Left colon (tissue), 2 donors: ENCODE results near the gene C1orf210. TPM values are rescaled to one million over a fixed set of nuclear protein-coding genes. Genes with fewer than 3 reads are reported as not detected.

Source experiments
- ATAC-seq: fragments of 200-7000 bp; cut with Tn5 transposase; one replicate; pipeline ENCODE4 v1.9.1; 2020; ENCODE audit warnings: mild to moderate bottlenecking, moderate library complexity
- DNase-seq, 2 donors: peaks; one replicate each; pipeline ENCODE4 v3.0.0-alpha.2; 2020
- intact Hi-C, 2 donors: fragments of 100-400 bp; cut with DNase I in 1 of 2; cut with micrococcal nuclease in 1 of 2; formaldehyde crosslinking; loops; one replicate each; pipeline versions ENCODE4 v1.11.2 to v1.14.0; 2022; cut with DNase I, micrococcal nuclease
- total RNA-seq, 2 donors: library from RNA; stranded (reverse); fragmentation: NEBNext Ultra II Directional; extraction: Animal tissue kit (Norgen Biotek cat#: 25700); gene quantifications; one replicate each; pipeline ENCODE4 v1.2.1, GENCODE V29; 2021
- donor health status: DM: no; HTN: no; CAD: no.
- donor health status: DM: yes; HTN: yes; CAD: no.

C1orf210 gene
- total RNA-seq, 2 donors from 2014 or later: 76.9 to 97.8 TPM

GRCh38 chr1:43279666-43280065 lies 5.7 kb downstream of the C1orf210 start:
- DNase-seq (no peak), ATAC-seq (no peak)
- intact Hi-C loops: no loop called here

DNA sequence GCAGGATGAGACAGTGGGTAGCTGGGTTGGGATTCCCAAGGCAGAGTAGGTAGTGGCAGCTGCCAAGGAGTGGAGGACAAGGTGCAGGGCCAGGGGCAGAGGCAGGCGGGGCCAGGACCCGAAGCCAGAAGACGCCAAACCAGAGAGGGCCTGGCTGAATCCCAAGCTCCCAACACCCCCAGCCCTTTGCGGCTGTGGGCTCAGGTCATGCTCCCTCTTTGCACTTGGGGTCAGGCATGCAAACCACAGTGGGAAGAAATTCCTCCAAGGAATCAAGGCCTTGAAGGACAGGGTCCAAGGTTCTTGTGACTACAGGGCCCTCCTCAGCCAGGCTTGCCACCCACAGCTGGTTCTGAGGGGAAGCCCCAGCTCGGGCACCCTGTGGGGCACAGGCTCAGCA lies 6.2 kb downstream of the C1orf210 start:
- DNase-seq (no peak), ATAC-seq (no peak)
- intact Hi-C loops: no loop called here

- DNase-seq: peak in 1 of 2 donors; percentile 4
- peak; percentile 64 for ATAC-seq
- intact Hi-C loops: no loop called here
Measured at GRCh38 chr1:43277116-43277876, 8.1 kb downstream of the C1orf210 start.

GRCh38 chr1:43276673-43277072 lies 8.7 kb downstream of the C1orf210 start:
- DNase-seq (no peak), ATAC-seq (no peak)
- intact Hi-C loops: no loop called here

DNA sequence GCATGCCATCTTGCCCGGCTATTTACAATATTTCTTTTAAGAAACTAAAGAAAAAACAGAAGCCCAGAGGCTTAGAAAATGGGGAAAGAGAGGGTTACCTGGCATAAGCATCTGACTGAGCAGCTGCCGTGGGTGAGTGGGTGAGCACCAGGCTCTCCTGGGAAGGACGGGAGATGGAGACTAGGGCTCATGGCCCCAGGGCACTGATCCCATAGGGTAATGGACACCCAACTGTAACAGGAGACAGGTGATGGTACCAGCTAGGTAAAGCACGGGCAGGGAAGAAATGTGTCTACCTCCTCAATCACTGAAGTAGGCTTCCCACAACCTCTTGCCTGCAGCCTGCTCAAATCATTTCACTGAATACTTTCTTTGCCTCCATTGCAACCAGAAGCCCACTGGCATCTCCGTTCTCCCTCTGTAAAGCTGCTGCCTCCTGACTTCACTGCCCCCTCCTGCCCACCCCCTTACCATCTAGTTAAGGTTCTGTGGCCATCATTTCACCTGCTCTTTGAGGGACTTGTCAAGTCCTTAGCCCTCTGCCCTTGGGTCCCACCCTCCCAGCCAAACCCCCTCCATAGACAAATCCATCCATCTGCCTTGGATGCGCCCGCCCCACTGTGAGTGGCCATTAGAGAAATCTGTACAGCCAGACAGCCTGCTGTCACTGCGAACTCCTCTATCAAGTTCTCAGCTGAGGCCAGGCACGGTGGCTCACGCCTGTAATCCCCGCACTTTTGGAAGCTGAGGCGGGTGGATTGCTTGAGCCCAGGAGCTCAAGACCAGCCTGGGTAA lies 9.4 kb downstream of the C1orf210 start:
- intact Hi-C loops: no loop called here
- no peak for DNase-seq
- ATAC-seq: no peak

DNA sequence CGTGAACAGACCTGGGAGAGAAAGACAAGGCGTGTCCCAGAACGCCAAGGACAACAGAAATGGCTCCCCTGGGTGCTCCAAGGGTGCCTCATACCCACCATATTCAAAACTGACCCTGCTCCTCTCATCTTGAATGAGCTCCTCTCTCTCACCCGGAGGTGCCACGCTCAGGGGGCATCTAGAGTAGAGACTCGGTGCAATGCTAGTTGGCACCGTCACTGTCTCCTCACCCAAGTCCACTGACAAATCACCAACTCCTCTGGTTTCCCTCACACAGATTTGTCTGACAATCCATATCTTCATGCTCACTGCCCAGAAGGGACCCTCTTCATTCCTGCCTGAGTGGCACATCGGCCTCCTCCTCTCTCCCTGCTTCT lies 10.6 kb downstream of the C1orf210 start:
- intact Hi-C loops: no loop called here
- no peak for ATAC-seq
- DNase-seq: no peak

DNA sequence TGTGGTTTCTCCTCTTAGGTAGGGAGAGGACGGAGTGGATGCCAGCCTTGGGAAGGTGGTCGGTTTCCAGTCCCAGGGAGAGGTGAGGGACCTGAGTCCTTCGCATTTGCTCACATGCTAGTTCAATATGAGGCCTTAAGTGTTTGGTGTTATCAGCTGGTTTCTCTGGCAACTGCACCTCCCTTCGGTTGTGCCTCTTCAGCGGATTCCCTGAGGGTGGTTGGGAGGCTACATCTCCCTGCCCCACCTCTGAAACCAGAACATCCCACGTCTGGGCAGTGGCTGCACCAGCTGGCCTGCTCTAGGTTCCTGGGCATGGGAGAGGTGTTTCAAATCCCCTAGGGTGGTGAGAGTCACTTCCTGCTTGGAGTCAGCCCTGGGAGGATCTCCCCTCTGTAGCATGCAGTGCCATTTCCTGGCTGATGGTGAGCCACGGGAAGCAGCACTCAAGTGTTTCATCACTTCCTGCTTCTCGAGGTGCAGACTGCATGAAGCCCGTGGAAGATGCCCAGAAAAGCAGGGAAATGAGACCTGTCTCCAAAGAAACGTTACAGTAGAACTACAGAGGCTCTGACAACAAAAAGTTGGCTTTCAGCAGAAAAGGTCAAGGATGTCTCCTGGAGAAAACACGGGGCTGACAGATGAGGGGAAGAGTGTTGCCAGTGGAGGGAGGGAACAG lies 11.1 kb downstream of the C1orf210 start:
- intact Hi-C loops: no loop called here
- ATAC-seq (peak; percentile 15), DNase-seq (no peak)

DNA sequence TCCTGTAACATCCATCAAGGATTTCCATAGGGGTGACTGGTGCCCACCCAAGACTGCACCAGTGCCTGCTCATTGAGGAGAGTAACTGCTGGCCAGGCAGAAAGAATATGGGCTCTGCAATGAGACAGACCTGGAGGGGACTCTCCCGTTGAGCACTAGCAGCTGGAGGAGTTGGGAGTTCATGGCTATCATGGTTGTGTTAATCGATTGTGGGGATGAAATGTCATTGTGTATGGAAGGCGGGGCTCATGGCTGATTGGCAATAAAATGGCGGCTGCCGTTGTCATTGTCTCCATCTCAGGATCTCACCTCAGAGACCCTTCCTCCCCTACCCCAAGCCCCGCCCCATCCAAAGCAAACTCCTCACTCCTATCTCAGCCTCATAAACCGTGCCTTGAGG lies 11.7 kb downstream of the C1orf210 start:
- DNase-seq (no peak), ATAC-seq (no peak)
- intact Hi-C loops: no loop called here

GRCh38 chr1:43272576-43273571 lies 12.5 kb downstream of the C1orf210 start:
- DNase-seq: no peak
- intact Hi-C loops: no loop called here
- ATAC-seq: no peak

DNA sequence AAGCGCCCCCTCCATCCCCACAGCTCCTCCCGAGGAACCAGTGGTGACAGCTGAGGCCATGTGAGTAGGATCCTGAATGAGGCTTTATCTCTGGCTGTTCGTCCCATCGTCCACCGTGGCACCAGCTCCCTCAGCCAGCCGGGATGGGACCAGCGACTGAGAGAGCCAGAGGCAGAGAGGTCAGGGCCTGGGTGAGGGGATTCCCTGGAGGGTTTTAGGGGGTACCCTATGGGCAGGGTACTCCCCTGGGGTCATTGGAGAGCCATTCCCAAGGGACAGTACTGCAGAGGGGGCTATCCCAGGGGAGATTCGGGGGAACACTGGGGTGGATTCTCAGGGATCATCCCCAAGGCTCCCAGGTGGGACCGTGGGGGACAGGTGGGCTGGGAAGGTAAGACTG lies 13.2 kb downstream of the C1orf210 start:
- ATAC-seq (no peak), DNase-seq (no peak)
- intact Hi-C loops: no loop called here

GRCh38 chr1:43271186-43272118 lies 13.9 kb downstream of the C1orf210 start:
- intact Hi-C loops: no loop called here
- no peak for DNase-seq
- ATAC-seq: no peak

DNA sequence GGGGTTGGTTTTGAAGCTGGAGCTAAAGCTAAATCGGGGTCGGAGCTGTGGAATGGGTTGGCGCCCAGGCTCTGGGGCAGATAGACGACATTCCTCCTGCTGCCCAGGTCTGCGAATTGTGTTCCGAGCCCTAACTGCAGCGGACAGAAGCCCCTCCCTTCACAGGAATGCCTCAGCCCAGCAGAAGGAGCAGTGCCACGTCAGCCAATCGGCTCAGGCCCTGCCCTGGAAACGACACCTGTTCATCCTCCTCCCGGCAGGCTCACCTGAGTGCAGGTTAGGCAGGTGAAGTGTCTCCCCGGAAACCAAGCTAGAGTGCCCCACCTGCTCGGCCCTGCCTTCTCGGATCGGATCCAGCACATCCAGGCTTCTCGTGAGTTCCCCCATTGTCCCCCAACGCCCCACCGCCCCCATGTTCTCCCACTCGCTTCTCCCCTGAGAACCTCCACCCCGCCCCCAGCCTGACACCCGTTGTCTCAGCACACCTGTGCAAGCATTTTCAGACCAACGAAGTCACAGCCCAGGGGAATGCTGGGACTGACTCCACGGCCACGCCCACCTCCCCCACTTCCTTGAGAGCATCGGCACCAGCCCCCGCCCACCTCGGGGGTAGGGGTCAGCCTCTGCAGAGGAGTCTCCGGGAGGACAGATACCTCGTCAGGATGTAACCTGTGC lies 14.8 kb downstream of the C1orf210 start:
- ATAC-seq: peak; percentile 87

DNA sequence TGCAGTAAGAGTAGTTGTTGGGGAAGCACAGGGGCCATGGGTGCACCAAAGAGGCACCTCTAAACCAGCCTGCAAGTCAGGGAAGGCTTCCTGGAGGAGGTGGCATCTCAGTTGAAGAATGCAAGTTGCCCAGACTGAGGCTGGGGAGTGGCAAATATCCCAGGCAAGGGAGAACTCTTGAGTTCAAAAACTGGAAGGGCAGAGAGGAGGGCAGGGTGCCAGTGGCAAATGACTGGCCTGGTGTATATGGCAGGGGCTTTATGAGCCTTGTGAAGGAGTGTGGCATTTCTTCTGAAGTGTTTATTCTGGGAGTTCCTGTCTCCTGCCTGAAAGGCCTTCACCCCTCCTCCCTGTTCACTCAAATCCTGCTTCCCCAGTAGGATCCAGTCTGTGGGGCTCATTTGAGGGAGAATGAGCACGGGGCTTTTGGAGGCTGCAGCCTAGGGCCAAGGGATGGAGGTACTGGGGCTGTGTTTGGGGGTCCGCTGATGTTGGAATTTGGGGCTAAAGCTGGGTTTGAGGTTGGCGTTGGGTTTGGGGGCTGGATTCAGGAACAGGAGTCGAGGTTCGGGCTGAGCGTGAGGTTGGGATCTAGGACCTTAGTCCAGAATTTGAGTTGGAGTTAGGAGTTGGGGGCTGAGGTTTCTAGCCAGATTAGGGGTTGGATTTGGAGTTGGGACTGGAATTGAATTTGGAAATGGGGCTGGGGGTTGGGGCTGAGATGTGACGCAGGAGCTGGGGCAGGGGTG lies 15.6 kb downstream of the C1orf210 start, which contains the start of gene TMEM125:
Gene TMEM125 (plus strand): TSS at position 357 of the 749 bp plus-strand sequence. CDS start 2,740 bp downstream, outside the sequence.
- DNase-seq: peak; percentile 85 to 88
- peak; percentile 62 for ATAC-seq
- intact Hi-C loops: no loop called here

More for the DNA sequence above, 14.8 kb downstream of the C1orf210 start:
- peak; percentile 89 to 96 for DNase-seq
- intact Hi-C loops: no loop called here

DNA sequence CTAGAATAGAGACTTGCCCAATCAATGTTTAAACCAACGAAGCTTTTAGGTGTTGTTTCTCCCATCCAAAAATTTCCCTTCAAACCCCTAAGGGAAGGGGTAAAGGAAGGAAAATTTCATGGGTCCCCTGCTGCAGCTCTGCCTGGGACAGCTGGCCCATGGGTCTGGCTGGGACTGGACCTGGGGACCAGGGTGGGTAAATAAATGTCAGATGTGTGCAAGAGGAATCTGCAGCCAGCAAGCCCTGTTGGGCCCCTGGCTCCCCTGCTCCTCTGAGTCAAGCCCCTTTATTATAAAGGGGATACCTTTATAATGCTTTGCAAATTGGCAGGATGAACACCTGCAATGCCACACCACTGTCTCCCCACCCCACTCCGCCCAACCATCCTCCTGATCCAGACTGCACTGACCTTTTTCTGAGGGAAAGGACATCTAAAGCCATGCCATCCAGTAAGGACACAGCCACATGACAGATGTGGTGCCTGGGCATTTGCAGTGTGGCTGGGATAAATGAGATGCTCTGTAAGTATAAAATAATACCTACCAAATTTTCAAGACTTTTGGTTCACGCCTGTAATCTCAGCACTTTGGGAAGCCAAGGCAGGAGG lies 17.5 kb downstream of the C1orf210 start:
- intact Hi-C loops: no loop called here
- ATAC-seq (no peak), DNase-seq (no peak)

GRCh38 chr1:43267291-43267805 lies 18.0 kb downstream of the C1orf210 start:
- DNase-seq (no peak), ATAC-seq (no peak)
- intact Hi-C loops: no loop called here

DNA sequence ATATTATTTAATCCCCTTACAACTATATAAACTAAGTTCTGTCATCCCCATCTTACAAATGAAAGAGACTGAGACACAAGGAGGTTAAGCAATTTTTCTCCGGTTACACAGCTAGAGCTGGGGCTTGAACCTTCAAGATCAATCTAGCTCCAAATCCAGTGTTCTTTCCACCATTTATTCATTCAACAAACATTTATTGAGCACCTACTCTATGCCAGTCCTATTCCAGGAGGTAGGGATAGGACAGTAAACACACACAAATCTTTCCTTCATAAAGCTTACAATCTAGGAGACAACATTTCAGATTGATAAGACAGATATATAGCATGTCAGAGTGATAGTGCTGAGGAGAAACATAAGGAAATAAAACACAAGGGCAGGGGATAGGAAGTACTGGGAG lies 18.5 kb downstream of the C1orf210 start:
- ATAC-seq: no peak
- no peak for DNase-seq
- intact Hi-C loops: no loop called here
